HepG2 (cell line): Measurements from ENCODE around the gene SEC14L1.

Experiments used
- ATF1 ChIP-seq: IDR thresholded peaks from 2 replicates; pipeline ENCODE4 v1.6.1; 2016; ENCODE audit warnings: mild to moderate bottlenecking, control low read depth
- EP300 ChIP-seq, 3 experiments: sonication (generic) in 1 of 3; formaldehyde crosslinking in 1 of 3; IDR thresholded peaks; 2 replicates each; pipeline versions ENCODE4 v1.5.1 to v1.6.1; 2011 to 2020; ENCODE audit warnings: low read depth in 2 of 3, low read length in 2 of 3, borderline replicate concordance in 1 of 3, improper control_type of control experiment in 1 of 3, mild to moderate bottlenecking in 1 of 3, missing genetic modification reagents in 1 of 3, moderate library complexity in 1 of 3
- EZH2 ChIP-seq: conservative IDR thresholded peaks from 2 replicates; pipeline ENCODE4 v1.6.1; 2012; ENCODE audit warnings: mild to moderate bottlenecking, low read depth, low read length, moderate library complexity
- HNF4A ChIP-seq: sonication (generic); formaldehyde crosslinking; IDR thresholded peaks from 2 replicates; pipeline ENCODE4 v1.4.0; 2020; ENCODE audit warnings: missing genetic modification reagents
- RFXAP ChIP-seq: sonication (generic); formaldehyde crosslinking; IDR thresholded peaks from 2 replicates; pipeline ENCODE4 v1.4.0; 2020; ENCODE audit warnings: missing genetic modification reagents, borderline replicate concordance
- ZBTB20 ChIP-seq: sonication (generic); formaldehyde crosslinking; IDR thresholded peaks from 2 replicates; pipeline ENCODE4 v1.8.1; 2023; ENCODE audit warnings: missing genetic modification reagents, low read depth, mild to moderate bottlenecking, borderline replicate concordance

- TF ChIP-seq EZH2 (no peak), EP300 (IDR thresholded peaks at IDR 0.05; ENCODE audit: low read depth in 2 of 2, low read length in 2 of 2) (peak in 1 of 2 experiments; percentile 48; a peak in 1 of 4 replicates), EP300 (CRISPR knock-in tag; IDR thresholded peaks at IDR 0.05; ENCODE audit: borderline replicate concordance) (no peak), HNF4A (CRISPR knock-in tag) (no peak), ATF1 (CRISPR knock-in tag) (no peak), RFXAP (no peak), ZBTB20 (CRISPR knock-in tag) (no peak)
These were observed 8.9 kb upstream of the SEC14L1 start for GRCh38 chr17:77131904-77132303.
